Urinary bladder (tissue), 4 donors: ENCODE data around the gene CHRNB1. TPM values are rescaled to one million over a fixed set of nuclear protein-coding genes. Genes with fewer than 3 reads are reported as not detected.
"Not testable (repeated sequence)": the region's sequence is repeated elsewhere in the genome, so short reads cannot be mapped to it uniquely, and the experiment has no call there.

Experiments
- DNase-seq: peaks from one replicate; pipeline ENCODE4 v3.0.0-alpha.2; 2015; ENCODE audit errors: extremely low spot score
- H3K27ac ChIP-seq: one replicate; pipeline ENCODE4 v1.5.1; 2013; ENCODE audit warnings: low read depth, mild to moderate bottlenecking, moderate library complexity
- H3K36me3 ChIP-seq: one replicate; pipeline ENCODE4 v1.6.1; 2013; ENCODE audit warnings: mild to moderate bottlenecking, moderate library complexity; ENCODE audit not compliant: insufficient read depth
- H3K4me1 ChIP-seq: one replicate; pipeline ENCODE4 v1.6.1; 2013; ENCODE audit warnings: mild to moderate bottlenecking, moderate library complexity; ENCODE audit not compliant: insufficient read depth
- H3K4me3 ChIP-seq: one replicate; pipeline ENCODE4 v1.5.1; 2013; ENCODE audit warnings: low read depth, low read length
- WGBS: extraction: QIAGEN DNeasy Blood & Tissue Kit; methylation state at CpG from one replicate; pipeline ENCODE4 v1.1.7; 2013; 5-methylcytosine and 5-hydroxymethylcytosine counted together
- polyA plus RNA-seq: library from polyadenylated mRNA; stranded (reverse); fragments of 200-250 nt; gene quantifications from one replicate; pipeline ENCODE4 v1.2.3, GENCODE V29; 2013
- total RNA-seq: library from RNA; depleted of rRNA; stranded (reverse); fragments of >200 nt; gene quantifications from one replicate; pipeline ENCODE4 v1.2.3, GENCODE V29; 2014
- donor health status: healthy with polysubstance abuse.
- donor health status: healthy.

Gene CHRNB1
- total and polyA plus RNA-seq, 2 donors: 10.7 to 15.4 TPM

DNA sequence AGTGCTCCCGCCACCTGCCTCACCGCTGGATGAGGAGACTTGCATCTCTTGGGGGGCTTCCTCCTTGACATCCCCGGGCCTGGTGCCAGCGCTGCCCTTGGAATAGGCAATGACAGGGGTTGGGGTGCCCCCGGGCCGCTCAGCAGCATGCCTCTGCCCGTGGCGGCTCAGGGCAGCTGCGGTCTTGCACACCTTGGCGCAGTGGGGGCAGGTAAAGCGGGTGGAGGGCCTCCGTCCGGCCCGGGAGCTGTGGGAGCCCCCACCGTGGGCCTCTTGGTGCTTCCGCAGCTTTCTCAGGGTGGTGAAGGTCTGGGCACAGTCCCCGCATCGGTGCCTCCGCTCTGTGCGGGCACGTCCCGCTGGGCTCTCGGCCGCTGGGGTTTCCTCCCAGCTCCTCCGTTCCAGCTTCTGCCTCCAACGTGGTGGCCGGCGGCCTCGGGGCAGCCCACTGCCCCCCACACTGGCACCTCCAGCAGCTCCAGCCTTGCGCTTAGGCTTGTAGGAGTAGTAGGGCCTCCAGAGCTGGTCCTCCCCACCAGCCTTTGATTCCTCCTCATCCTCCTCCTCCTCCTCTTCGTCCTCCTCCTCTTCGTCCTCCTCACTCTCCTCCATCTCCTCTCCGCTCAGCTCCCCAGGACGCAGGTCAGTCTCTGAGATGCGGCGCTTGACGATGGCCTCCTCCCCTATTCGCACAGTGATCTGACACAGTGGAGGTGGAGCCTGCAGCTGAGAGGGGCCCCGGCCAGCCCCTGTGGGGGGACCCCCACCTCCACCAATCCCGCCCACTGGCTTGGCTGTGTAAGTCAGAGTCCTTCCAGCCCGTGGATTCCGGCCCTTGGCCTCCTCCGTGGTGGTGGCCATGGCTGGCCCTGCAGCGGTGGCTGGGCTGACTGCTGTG is 17.9 kb downstream of the CHRNB1 start:
- H3K36me3 ChIP-seq: peaks cover 9% of the 10 kb centered on the region
- no peak overlapping the region for H3K27ac ChIP-seq
- 86% methylated on average over 44 of the region's 44 CpGs for WGBS
- no peaks in the 10 kb centered on the region for H3K4me1 ChIP-seq
- no peak overlapping the region for H3K4me3 ChIP-seq
- no peak for DNase-seq

DNA sequence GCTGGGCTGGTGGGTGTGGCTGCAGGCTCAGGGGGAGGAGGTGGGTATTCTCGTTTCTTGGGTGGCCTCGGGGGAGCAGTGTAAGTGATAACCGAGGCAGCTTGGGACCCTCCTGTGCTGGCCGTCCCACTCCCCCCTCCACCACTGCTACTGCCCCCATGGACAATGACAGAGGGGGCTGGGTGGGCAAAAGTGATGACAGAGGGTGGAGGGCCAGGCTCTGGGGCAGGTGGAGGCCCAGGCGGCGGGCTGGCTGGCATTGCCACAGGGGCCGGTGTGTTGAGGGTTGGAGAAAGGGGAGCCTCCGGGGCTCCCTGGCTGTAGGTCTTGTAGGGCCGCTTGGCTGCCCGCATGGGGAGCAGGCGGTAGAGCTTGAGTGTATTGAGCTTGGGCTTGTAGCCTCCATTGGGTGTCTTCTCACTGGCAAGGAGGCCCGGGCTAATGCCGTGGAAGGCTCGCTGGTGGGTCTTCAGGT is 18.5 kb downstream of the CHRNB1 start:
- H3K27ac ChIP-seq: no peak overlapping the region
- DNase-seq: no peak
- H3K36me3 ChIP-seq: peaks cover 9% of the 10 kb centered on the region
- H3K4me3 ChIP-seq: no peak overlapping the region
- H3K4me1 ChIP-seq: no peaks in the 10 kb centered on the region
- WGBS: 87% methylated on average over 14 of the region's 14 CpGs

DNA sequence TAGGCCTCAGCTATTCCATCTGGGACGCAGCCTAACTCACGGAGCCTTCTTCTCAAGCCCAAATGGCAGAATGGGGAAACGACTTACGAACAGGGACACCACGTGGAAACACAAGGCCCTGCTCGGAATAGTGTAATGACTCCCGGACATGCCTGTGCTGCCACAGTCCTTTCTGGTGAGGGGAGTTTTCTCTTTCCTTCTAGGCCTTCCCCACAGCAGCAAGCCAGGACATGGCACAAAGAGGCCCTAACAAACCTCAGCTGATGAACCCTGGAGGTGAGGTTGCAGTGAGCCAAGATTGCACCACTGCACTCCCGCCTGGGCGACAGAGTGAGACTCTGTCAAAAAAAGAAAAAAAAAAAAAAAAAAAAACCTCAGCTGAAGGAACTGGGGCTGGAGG is 19.2 kb downstream of the CHRNB1 start:
- WGBS: 86% methylated on average over 9 of the region's 9 CpGs
- peaks cover 9% of the 10 kb centered on the region for H3K36me3 ChIP-seq
- no peak for DNase-seq
- no peaks in the 10 kb centered on the region for H3K4me1 ChIP-seq
- no peak overlapping the region for H3K4me3 ChIP-seq
- H3K27ac ChIP-seq: no peak overlapping the region

DNA sequence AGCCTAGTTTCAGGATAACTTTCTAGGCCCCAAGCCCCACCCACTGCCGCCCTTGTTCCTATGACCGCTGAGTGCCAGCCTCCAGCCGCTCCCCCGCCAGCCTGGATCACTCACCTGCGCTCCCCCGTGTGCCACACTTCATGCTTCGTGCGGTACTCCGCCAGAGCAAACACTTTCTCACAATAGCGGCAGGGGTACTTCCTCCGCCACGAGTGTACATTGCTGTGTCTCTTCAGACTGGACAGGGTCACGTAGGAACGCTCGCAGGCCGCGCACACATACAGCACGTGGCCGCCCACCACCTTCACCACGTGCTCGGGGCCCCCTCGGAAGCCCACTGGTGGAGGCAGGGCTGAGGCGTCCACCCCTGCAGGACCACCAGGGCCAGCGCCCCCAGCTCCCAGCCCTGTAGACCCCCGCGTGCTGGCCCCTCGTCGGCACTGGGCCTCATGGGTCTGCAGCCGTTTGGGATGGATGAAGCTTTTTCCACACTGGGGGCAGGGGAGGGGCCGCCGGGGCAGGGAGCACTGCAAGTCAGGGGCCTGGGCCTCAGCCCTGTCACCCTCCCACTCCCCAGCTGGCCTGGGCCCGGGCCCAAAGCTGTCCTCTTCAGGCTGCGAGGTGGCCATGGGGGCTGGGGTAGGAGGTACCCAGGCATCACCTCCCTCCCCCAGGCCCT is 20.9 kb downstream of the CHRNB1 start:
- Histone ChIP-seq H3K36me3 (peaks cover 9% of the 10 kb centered on the region), H3K4me1 (no peaks in the 10 kb centered on the region), H3K4me3 (no peak overlapping the region), H3K27ac (no peak overlapping the region)
- DNase-seq: no peak
- WGBS: 88% methylated on average over 33 of the region's 33 CpGs

DNA sequence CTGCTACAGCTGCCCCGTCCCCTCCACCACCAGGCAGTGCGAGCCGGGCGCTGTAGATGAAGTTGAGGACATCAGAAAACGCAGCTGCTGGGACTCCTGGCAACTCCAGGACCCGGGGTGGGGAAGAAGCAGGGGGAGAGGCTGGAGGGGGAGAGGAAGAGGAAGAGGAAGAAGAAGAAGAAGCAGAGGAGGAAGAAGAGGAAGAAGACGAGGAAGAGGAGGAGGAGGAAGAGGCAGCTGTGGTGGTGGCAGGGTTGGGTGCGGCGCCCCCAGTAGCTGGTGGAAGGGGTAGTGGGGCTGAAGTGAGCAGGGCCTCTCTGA is 21.4 kb downstream of the CHRNB1 start:
- no peak overlapping the region for H3K4me3 ChIP-seq
- 85% methylated on average over 9 of the region's 9 CpGs for WGBS
- peaks cover 9% of the 10 kb centered on the region for H3K36me3 ChIP-seq
- H3K4me1 ChIP-seq: no peaks in the 10 kb centered on the region
- no peak for DNase-seq
- no peak overlapping the region for H3K27ac ChIP-seq

DNA sequence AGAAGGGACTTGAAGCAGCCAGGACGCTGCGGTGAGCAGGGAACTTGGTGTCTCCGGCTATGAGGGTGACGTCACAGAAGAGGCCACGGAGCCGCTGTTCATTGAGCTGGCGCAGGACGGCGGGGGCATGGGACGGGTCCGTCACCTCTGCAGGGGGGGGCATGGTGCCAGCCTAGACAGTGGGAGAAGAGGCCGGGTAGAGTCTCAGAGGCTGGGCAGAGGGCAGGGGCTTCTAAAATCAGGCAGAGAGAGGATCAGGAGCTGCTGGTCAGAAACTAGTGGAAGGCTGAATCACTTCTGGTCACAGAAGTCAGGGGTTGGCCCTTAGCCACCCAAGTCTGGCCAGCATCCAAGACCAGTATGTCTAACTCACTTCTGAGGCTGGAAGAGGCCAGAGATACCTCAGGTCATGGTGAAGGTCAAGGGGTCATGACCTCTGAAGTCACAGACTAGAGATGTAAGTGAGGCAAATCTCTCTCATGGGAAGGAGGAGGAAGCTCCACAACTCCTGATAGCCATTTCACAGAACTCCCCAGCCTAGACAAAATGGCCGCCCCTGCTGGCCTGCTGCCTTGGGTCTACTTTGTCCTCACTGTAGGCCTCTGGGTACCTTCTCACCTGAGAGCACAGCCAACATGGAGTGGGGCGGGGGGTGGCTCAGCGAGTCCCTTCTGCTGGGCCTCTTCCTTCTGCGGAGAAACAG is 21.9 kb downstream of the CHRNB1 start:
- WGBS: 79% methylated on average over 16 of the region's 16 CpGs
- Histone ChIP-seq H3K4me3 (no peak overlapping the region), H3K4me1 (no peaks in the 10 kb centered on the region), H3K27ac (no peak overlapping the region), H3K36me3 (peaks cover 9% of the 10 kb centered on the region)
- DNase-seq: no peak

DNA sequence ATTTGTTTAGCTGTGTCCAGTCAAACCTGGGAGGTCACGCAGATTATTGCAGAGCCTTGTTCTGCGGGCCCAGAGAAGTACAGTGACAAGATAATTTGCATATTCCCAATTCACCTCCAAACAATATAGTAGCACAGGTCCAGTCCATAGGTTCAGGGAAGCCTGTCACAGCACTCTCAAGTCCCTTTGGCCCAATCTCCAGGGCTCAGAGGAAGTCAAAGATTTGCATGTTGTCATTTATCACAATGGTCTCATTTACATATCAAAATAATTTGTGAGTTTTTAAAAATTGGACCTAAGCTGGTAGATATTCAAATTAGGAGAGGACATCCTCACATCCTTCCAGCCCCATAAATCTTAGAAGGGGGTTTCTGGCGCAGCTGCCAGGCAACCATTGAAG is 22.6 kb downstream of the CHRNB1 start:
- peaks cover 7% of the 10 kb centered on the region for H3K36me3 ChIP-seq
- no peaks in the 10 kb centered on the region for H3K4me1 ChIP-seq
- no peak overlapping the region for H3K4me3 ChIP-seq
- DNase-seq: no peak
- no peak overlapping the region for H3K27ac ChIP-seq
- 90% methylated on average over 3 of the region's 3 CpGs for WGBS

DNA sequence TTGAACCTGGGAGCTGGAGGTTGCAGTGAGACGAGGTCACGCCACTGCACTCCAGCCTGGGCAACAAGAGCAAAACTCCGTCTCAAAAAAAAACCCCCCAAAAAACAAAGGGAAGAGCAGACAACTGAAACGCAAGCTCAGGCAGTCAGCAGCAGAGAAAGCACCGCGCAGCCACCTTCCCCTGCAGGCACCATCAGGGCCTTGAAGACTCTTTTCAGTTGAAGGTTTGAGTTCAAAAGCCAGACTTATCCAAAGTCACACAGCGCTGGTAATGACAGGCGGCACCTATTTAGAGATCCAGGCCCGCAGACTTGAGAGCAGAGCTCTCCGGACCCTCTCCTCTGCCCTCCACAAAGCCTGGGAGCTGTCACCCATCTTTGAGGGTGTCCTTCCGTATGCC is 23.4 kb downstream of the CHRNB1 start:
- Histone ChIP-seq H3K4me1 (no peaks in the 10 kb centered on the region), H3K36me3 (peaks cover 5% of the 10 kb centered on the region), H3K4me3 (no peak overlapping the region), H3K27ac (no peak overlapping the region)
- WGBS: 94% methylated on average over 11 of the region's 11 CpGs
- no peak for DNase-seq

DNA sequence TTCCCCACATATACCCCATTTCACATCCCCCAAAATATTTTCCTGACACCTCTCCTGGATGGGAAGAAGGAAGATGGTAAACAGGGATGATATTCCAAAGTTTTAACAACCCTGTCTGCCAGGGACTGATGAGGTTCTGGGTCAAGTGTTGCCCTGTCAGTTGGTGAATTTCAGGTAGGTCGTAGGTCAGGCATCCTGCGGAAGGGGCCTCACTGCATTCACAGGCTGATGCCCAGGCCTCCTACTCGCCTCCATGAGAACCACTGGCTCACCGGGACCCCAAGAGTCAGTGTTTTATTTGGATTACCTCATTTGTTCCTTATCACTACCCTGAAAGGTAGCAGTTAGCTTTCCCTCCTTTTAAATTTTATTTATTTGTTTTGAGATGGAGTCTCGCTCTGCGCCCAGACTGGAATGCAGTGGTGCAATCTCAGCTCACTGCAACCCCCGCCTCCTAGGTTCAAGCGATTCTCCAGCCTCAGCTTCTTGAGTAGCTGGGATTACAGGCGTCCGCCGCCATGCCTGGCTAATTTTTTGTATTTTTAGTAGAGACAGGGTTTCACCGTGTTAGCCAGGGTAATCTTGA is 24.0 kb downstream of the CHRNB1 start:
- Histone ChIP-seq H3K27ac (no peak overlapping the region), H3K4me1 (no peaks in the 10 kb centered on the region), H3K4me3 (no peak overlapping the region), H3K36me3 (peaks cover 5% of the 10 kb centered on the region)
- 71% methylated on average over 12 of the region's 12 CpGs for WGBS
- DNase-seq: no peak

DNA sequence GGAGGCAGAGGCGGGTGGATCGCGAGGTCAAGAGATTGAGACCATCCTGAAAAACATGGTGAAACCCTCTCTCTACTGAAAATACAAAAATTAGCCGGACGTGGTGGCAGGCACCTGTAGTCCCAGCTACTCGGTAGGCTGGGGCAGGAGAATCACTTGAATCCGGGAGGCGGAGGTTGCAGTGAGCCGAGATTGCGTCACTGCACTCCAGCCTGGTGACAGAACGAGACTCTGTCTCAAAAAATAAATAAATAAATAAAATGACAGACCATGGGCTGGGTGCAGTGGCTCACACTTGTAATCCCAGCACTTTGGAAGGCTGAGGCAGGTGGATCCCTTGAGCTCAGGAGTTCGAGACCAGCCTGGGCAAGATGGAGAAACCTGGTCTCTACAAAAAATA is 25.0 kb downstream of the CHRNB1 start:
- not testable (repeated sequence) for DNase-seq, H3K4me3 ChIP-seq, H3K4me1 ChIP-seq, H3K36me3 ChIP-seq, H3K27ac ChIP-seq
- WGBS: 96% methylated on average over 12 of the region's 12 CpGs

DNA sequence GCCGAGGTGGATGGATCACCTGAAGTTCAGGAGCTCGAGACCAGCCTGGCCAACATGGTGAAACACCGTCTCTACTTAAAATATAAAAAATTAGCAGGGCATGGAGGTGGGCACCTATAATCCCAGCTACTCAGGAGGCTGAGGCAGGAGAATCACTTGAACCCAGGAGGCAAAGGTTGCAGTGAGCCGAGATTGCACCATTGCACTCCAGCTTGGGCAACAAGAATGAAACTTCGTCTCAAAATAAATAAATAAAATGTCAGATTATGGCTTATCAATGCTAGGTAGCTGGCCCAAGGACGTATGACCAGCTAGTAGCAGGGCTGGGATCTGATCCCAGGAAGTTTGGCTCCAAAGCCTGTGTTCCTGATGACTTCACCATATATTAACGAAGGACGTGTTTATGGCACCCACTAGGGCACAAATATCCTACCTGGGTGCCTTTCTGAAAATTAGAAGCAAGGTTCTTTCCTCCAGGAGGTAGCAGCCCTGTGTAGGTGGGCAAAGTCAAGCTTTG is 25.7 kb downstream of the CHRNB1 start:
- 76% methylated on average over 8 of the region's 8 CpGs for WGBS

DNA sequence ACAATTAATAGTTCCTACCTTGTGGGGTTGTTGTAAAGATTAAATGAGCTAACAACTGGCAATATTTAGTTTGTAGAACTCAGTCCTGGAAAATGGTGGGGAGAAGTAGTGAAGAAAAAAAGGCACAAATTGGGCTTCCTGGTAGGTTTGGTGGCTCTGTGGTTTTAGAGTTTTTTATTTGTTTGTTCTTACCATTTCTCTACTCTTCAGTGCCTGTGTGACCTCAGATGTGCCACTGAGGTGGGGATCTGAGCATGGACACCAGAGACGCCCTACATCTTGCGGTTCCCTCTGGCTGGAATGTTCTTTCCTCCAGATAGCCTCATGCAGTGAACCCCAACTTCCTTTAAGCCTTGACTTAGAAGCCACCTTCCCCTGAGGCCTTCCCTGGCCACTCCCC is 26.9 kb downstream of the CHRNB1 start:
- no peaks in the 10 kb centered on the region for H3K4me1 ChIP-seq
- no peaks in the 10 kb centered on the region for H3K36me3 ChIP-seq
- H3K27ac ChIP-seq: no peak overlapping the region
- WGBS: 90% methylated on average over 2 of the region's 2 CpGs
- no peak overlapping the region for H3K4me3 ChIP-seq
- DNase-seq: no peak

More for the DNA sequence above, 25.7 kb downstream of the CHRNB1 start:
- H3K36me3 ChIP-seq, H3K27ac ChIP-seq, H3K4me3 ChIP-seq, H3K4me1 ChIP-seq, DNase-seq: not testable (repeated sequence)

DNA sequence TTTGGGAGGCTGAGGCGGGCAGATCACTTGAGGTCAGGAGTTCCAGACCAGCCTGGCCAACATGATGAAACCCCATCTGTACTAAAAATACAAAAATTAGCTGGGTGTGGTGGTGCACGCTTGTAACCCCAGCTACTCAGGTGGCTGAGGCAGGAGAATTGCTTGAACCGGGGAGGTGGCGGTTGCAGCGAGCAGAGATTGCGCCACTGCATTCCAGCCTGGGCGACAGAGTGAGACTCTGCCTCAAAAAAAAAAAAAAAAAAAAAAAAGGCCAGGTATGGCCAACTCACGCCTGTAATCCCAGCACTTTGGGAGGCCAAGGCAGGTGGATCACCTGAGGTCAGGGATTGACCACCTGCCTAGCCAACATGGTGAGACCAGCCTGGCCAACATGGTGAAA is 29.9 kb downstream of the CHRNB1 start:
- not testable (repeated sequence) for H3K4me1 ChIP-seq, H3K27ac ChIP-seq
- WGBS: 90% methylated on average over 8 of the region's 8 CpGs

More for the DNA sequence above, 29.9 kb downstream of the CHRNB1 start:
- H3K36me3 ChIP-seq, DNase-seq, H3K4me3 ChIP-seq: not testable (repeated sequence)
